ENCODE data around the gene TOR1A.

TOR1A gene

GRCh38 chr9:129848712-129849441 is 24.9 kb upstream of the TOR1A start:
- no peak for DNase-seq
- no peak overlapping the region for H3K27ac Mint-ChIP-seq
- H3K36me3 Mint-ChIP-seq (ENCODE audit: low read depth) = peaks cover 29% of the 10 kb centered on the region
- no peaks in the 10 kb centered on the region for H3K9me3 Mint-ChIP-seq
- peaks cover 20% of the 10 kb centered on the region for H3K4me1 Mint-ChIP-seq
- no peak for TF ChIP-seq CTCF (IDR thresholded peaks at IDR 0.05)
- no peaks in the 10 kb centered on the region for H3K27me3 Mint-ChIP-seq (ENCODE audit: low read depth, poor library complexity)
- H3K4me3 Mint-ChIP-seq = no peak overlapping the region

- TF ChIP-seq CTCF (IDR thresholded peaks at IDR 0.05) = no peak
- DNase-seq = no peak
- H3K4me1 Mint-ChIP-seq = peaks cover 7% of the 10 kb centered on the region
- no peak overlapping the region for H3K4me3 Mint-ChIP-seq
- H3K9me3 Mint-ChIP-seq = no peaks in the 10 kb centered on the region
- H3K27me3 Mint-ChIP-seq (ENCODE audit: low read depth, poor library complexity) = no peaks in the 10 kb centered on the region
- H3K36me3 Mint-ChIP-seq (ENCODE audit: low read depth) = peaks cover 12% of the 10 kb centered on the region
- no peak overlapping the region for H3K27ac Mint-ChIP-seq
These were observed 21.4 kb upstream of the TOR1A start for GRCh38 chr9:129845373-129845772.

- DNase-seq = no peak
- no peak for TF ChIP-seq CTCF (IDR thresholded peaks at IDR 0.05)
- H3K4me3 Mint-ChIP-seq = no peak overlapping the region
- H3K36me3 Mint-ChIP-seq (ENCODE audit: low read depth) = peaks cover 11% of the 10 kb centered on the region
- H3K27ac Mint-ChIP-seq = no peak overlapping the region
- H3K9me3 Mint-ChIP-seq = no peaks in the 10 kb centered on the region
- H3K4me1 Mint-ChIP-seq = peaks cover 30% of the 10 kb centered on the region
- H3K27me3 Mint-ChIP-seq (ENCODE audit: low read depth, poor library complexity) = no peaks in the 10 kb centered on the region
These were observed 17.1 kb upstream of the TOR1A start for GRCh38 chr9:129841071-129841470.

GRCh38 chr9:129840034-129840433 is 16.1 kb upstream of the TOR1A start:
- no peaks in the 10 kb centered on the region for H3K9me3 Mint-ChIP-seq
- no peaks in the 10 kb centered on the region for H3K27me3 Mint-ChIP-seq (ENCODE audit: low read depth, poor library complexity)
- no peak for DNase-seq
- TF ChIP-seq CTCF (IDR thresholded peaks at IDR 0.05) = no peak
- H3K4me1 Mint-ChIP-seq = peaks cover 34% of the 10 kb centered on the region
- peaks cover 11% of the 10 kb centered on the region for H3K36me3 Mint-ChIP-seq (ENCODE audit: low read depth)
- H3K4me3 Mint-ChIP-seq = no peak overlapping the region
- H3K27ac Mint-ChIP-seq = no peak overlapping the region

DNA sequence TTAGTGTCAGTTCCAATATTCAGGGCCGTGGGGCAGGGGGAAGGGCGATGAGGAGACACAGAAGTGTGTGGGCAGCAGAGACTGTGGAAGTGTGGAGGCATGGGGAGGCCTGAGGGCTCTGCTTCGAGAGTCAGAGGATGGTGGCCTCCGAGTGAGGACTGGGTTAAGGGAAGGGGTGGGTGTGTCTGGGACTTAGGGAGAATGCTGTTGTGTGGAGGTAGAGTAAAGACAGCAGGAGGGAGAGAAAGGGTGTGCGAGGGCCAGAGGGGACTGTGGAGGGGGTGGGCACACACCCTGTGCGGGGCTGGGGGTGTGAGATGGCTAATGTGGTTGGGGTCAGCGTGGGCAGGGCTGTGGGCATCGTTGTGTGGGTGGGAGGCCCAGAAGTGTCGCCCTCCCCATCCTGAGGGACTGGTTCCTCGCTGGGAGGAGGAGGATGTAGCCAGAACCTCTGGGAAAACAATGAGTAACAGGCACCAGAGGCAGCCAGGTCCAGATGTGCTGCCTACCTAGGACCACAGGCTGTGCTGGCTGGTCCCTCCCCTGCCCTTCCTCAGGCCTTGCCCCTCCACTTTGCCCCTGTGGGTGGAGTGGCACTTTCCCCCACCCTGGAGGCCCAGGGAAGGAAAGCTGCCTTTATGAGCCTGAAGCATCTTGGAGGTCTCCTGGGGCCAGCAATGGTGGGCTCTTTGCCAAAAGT is 15.5 kb upstream of the TOR1A start:
- no peaks in the 10 kb centered on the region for H3K9me3 Mint-ChIP-seq
- no peak for DNase-seq
- no peak overlapping the region for H3K27ac Mint-ChIP-seq
- no peak for TF ChIP-seq CTCF (IDR thresholded peaks at IDR 0.05)
- H3K4me1 Mint-ChIP-seq = peaks cover 40% of the 10 kb centered on the region
- no peaks in the 10 kb centered on the region for H3K27me3 Mint-ChIP-seq (ENCODE audit: low read depth, poor library complexity)
- H3K4me3 Mint-ChIP-seq = no peak overlapping the region
- peaks cover 11% of the 10 kb centered on the region for H3K36me3 Mint-ChIP-seq (ENCODE audit: low read depth)

All from nephron progenitor cell (in vitro differentiated cells).